Measurements from ENCODE around the gene GABBR2.

GRCh38 chr9:98312365-98312764, 396.4 kb downstream of the GABBR2 start:
- TF ChIP-seq CTCF (conservative IDR thresholded peaks at IDR 0.05; ENCODE audit: low read length), result no peak
- TF ChIP-seq EZH2phosphoT487 (IDR thresholded peaks at IDR 0.05; ENCODE audit: borderline replicate concordance, low read depth, low read length), result no peak
